Measurements from ENCODE around the gene NPTXR. TPM values are rescaled to one million over a fixed set of nuclear protein-coding genes. Genes with fewer than 3 reads are reported as not detected.
A peak's percentile ranks its signal among the peaks of the same experiment; 100 is the strongest.

The NPTXR gene
- total RNA-seq, 2 experiments from 2014 or later = 4.2 to 4.6 TPM

DNA sequence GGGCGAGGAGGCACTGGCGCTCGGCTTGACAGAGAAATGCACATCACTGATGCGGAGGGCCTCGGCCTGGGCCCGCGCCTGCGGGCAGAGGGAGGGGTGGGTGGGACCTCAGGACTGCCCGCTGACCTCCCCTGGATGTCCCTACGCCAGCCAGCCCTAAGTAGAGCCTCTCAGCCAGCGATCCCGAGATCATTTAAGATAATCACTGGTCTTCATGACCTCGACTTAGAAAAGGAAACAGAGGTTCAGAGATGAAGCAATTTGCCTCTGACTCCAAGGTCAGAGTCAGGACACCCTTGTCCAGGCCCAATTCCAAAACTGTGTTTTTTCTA, 23.3 kb upstream of the NPTXR start:
- no peak overlapping the region for H3K4me3 ChIP-seq (ENCODE audit: low read length)
- DNase-seq = no peak
- ChIA-PET POLR2A (no interaction called here), CTCF (no interaction called here)
- Mint-ChIP-seq H3K27ac (no peak overlapping the region), H3K4me3 (no peak overlapping the region), H3K4me1 (ENCODE audit: low read depth) (peaks cover 34% of the 10 kb centered on the region), H3K27me3 (no peaks in the 10 kb centered on the region), H3K36me3 (ENCODE audit: low read depth) (peaks cover 29% of the 10 kb centered on the region), H3K9me3 (no peaks in the 10 kb centered on the region)
- H3K9me3 ChIP-seq (ENCODE audit: control insufficient read depth in 1 of 2, insufficient read depth in 1 of 2, low read length in 2 of 2) = no peaks in the 10 kb centered on the region
- intact Hi-C loops (cut with DNase I, micrococcal nuclease) = loop anchor here in 1 of 2 experiments (5.0 kb wide), 1 partner anchor 60 kb away; no protein-coding TSS in a partner anchor
- ATAC-seq (ENCODE audit: poor library complexity) = no peak
- no peak overlapping the region for H3K27ac ChIP-seq (ENCODE audit: low read depth in 1 of 2, low read length in 2 of 2)
- H3K4me1 ChIP-seq (ENCODE audit: insufficient read depth, low read length) = peaks cover 55% of the 10 kb centered on the region
- TF ChIP-seq, protein P1, sequence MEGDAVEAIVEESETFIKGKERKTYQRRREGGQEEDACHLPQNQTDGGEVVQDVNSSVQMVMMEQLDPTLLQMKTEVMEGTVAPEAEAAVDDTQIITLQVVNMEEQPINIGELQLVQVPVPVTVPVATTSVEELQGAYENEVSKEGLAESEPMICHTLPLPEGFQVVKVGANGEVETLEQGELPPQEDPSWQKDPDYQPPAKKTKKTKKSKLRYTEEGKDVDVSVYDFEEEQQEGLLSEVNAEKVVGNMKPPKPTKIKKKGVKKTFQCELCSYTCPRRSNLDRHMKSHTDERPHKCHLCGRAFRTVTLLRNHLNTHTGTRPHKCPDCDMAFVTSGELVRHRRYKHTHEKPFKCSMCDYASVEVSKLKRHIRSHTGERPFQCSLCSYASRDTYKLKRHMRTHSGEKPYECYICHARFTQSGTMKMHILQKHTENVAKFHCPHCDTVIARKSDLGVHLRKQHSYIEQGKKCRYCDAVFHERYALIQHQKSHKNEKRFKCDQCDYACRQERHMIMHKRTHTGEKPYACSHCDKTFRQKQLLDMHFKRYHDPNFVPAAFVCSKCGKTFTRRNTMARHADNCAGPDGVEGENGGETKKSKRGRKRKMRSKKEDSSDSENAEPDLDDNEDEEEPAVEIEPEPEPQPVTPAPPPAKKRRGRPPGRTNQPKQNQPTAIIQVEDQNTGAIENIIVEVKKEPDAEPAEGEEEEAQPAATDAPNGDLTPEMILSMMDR (IDR thresholded peaks at IDR 0.05) = no peak
- no peaks in the 10 kb centered on the region for H3K27me3 ChIP-seq (ENCODE audit: control insufficient read depth in 1 of 2, insufficient read depth in 2 of 2, low read length in 2 of 2)
- H3K36me3 ChIP-seq (ENCODE audit: insufficient read depth, low read length) = peaks cover 36% of the 10 kb centered on the region

DNA sequence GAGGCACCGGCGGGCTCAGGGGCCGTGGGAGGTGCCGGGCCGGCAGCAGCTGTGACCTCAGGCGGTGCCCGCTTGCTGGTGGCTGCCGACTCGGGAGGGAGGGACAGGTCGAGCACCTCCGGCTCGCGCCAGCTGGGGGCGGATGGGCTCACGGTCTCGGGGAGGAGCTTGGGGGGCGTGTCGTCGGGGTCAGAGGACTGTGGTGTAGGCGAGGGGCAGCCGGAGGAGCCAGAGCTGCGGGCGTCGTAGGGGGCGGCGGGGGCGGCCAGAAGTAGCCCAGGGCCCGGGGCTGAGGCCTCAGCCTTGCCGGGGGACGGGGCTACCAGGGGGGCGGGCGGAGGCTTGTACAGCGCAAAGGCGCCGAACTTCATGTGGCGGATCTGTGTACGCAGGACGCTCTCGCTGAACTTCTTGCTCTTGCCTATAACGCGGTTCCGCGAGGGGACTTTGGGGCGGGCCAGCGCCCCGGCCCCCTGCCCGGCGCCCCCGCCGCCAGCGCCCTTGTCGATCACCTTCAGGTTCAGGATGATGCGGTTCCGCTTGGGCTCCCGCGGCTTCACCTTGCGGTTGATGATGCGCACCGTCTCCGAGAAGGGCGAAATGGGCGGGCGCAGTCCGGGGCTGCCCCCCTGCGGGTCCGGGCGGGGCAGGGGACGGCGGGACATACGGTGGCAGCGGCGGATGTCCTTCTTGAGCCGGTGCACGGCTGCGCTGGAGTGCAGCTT, 22.7 kb upstream of the NPTXR start:
- Mint-ChIP-seq H3K4me1 (ENCODE audit: low read depth) (peaks cover 34% of the 10 kb centered on the region), H3K9me3 (no peaks in the 10 kb centered on the region), H3K27ac (no peak overlapping the region), H3K27me3 (no peaks in the 10 kb centered on the region), H3K4me3 (no peak overlapping the region), H3K36me3 (ENCODE audit: low read depth) (peaks cover 29% of the 10 kb centered on the region)
- peaks cover 54% of the 10 kb centered on the region for H3K4me1 ChIP-seq (ENCODE audit: insufficient read depth, low read length)
- peaks cover 36% of the 10 kb centered on the region for H3K36me3 ChIP-seq (ENCODE audit: insufficient read depth, low read length)
- ChIA-PET CTCF (no interaction called here), POLR2A (no interaction called here)
- ATAC-seq (ENCODE audit: poor library complexity) = no peak
- TF ChIP-seq, protein P1 (IDR thresholded peaks at IDR 0.05) = no peak
- H3K4me3 ChIP-seq (ENCODE audit: low read length) = no peak overlapping the region
- H3K9me3 ChIP-seq (ENCODE audit: control insufficient read depth in 1 of 2, insufficient read depth in 1 of 2, low read length in 2 of 2) = no peaks in the 10 kb centered on the region
- intact Hi-C loops (cut with DNase I, micrococcal nuclease) = loop anchor here in 1 of 2 experiments (5.0 kb wide), 1 partner anchor 61 kb away; no protein-coding TSS in a partner anchor
- H3K27ac ChIP-seq (ENCODE audit: low read depth in 1 of 2, low read length in 2 of 2) = no peak overlapping the region
- H3K27me3 ChIP-seq (ENCODE audit: control insufficient read depth in 1 of 2, insufficient read depth in 2 of 2, low read length in 2 of 2) = no peaks in the 10 kb centered on the region
- DNase-seq = peak in 1 of 14 experiments; percentile 32

DNA sequence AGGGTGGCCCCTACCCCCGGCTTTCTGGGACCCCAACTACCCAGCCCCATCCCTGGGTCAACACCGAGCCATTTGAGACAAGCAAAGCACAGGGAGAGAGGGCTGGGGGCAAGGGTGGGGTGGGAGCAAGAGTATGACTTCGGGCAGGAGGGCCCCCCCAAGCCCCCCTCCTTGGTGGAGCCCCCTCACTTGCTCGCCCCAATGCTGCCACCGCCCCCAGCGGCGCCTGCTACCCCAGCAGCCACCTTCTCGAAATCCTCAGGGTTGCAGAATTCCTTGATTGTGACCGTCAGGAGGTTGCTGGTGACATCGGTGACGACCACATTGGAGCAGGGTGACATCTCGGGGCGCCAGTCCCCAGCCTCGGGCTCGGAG, 22.2 kb upstream of the NPTXR start:
- H3K4me3 Mint-ChIP-seq = no peak overlapping the region
- no peaks in the 10 kb centered on the region for H3K9me3 Mint-ChIP-seq
- Histone ChIP-seq H3K27ac (ENCODE audit: low read depth in 1 of 2, low read length in 2 of 2) (no peak overlapping the region), H3K9me3 (ENCODE audit: control insufficient read depth in 1 of 2, insufficient read depth in 1 of 2, low read length in 2 of 2) (no peaks in the 10 kb centered on the region), H3K27me3 (ENCODE audit: control insufficient read depth in 1 of 2, insufficient read depth in 2 of 2, low read length in 2 of 2) (no peaks in the 10 kb centered on the region), H3K4me3 (ENCODE audit: low read length) (no peak overlapping the region), H3K4me1 (ENCODE audit: insufficient read depth, low read length) (peaks cover 49% of the 10 kb centered on the region), H3K36me3 (ENCODE audit: insufficient read depth, low read length) (peaks cover 36% of the 10 kb centered on the region)
- intact Hi-C loops (cut with DNase I, micrococcal nuclease) = loop anchor here in 1 of 2 experiments (5.0 kb wide), 1 partner anchor 61 kb away; no protein-coding TSS in a partner anchor
- TF ChIP-seq, protein P1 (IDR thresholded peaks at IDR 0.05) = no peak
- CTCF ChIA-PET = no interaction called here
- H3K27ac Mint-ChIP-seq = no peak overlapping the region
- H3K27me3 Mint-ChIP-seq = no peaks in the 10 kb centered on the region
- no peak for ATAC-seq (ENCODE audit: poor library complexity)
- H3K36me3 Mint-ChIP-seq (ENCODE audit: low read depth) = peaks cover 29% of the 10 kb centered on the region
- POLR2A ChIA-PET = no interaction called here
- DNase-seq = peak in 1 of 14 experiments; percentile 21
- peaks cover 32% of the 10 kb centered on the region for H3K4me1 Mint-ChIP-seq (ENCODE audit: low read depth)

Data from CD4-positive, alpha-beta T cell (primary cell).